Measurements from ENCODE around the gene PELI3.

PELI3 gene

DNA sequence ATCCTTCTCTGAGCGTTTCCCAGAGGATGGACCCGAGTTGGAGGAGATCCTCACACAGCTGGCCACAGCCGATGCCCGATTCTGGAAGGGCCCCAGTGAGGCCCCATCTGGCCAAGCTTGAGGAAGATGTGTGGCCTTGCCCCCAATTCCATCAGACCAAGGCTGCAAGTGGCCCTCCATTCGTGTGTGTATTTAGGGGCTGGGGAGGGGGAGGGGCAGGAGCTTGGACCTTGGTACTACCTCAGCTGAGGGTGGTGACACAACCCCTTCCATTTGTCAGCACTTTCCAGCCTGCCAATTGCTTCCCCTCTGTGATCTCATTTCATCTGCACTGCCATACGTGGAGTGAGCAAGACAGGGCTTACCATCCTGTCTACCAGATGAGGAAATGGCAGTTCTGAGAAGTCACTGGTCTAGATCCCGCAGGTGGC is 42.4 kb downstream of the PELI3 start:
- DNase-seq, result no peak

DNA sequence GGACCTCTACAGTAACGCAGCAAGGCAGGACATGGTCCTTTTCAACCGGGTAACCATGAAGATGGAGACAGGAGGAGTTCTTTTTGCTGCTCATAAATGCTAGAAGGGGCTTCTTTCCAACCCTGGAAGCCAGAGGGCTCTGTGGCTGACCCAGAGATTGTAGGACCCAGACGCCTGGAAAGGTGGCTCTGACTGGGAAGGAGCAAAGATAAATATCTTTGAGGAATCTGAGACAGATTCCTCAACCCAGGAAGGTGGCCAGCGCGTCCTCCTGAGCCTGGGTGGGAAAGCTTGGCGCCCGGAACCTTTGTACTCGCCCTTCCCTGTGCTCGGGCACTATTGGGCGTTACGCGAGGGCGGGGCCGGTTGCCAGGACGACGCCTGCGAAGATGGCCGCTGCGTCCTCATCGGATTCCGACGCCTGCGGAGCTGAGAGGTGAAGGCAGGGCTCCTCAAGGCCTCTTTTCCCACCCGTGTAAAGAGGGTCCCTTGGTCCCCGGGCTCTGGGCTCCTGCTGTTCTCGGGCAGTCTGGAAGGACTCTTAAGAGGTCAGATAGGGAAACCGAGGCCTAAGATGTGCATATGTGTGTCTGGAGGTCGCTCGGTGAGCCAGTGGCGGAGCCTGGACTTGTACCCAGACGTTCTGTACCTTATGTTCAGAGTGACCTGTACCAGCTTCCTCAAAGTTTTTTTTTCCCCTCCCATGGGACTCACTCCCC is 43.7 kb downstream of the PELI3 start, which contains the start of gene BBS1:
BBS1 (plus strand) TSS at position 365 of the 719 bp plus-strand sequence; CDS start at position 390, 25 bp downstream.
- DNase-seq, result peak; percentile 52

DNA sequence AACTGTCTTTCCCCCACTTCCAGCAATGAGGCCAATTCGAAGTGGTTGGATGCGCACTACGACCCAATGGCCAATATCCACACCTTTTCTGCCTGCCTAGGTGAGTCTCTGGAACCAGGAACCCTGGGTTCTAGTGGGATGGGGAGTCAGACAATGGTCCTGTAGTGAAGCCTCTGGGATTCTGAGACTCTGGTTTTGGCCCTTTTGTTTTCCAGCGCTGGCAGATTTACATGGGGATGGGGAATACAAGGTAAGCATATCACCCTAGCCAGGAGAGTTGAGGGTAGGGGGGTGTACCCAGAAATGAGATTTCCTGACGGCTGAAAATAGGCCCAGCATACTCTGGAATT is 44.3 kb downstream of the PELI3 start:
- DNase-seq, result no peak

DNA sequence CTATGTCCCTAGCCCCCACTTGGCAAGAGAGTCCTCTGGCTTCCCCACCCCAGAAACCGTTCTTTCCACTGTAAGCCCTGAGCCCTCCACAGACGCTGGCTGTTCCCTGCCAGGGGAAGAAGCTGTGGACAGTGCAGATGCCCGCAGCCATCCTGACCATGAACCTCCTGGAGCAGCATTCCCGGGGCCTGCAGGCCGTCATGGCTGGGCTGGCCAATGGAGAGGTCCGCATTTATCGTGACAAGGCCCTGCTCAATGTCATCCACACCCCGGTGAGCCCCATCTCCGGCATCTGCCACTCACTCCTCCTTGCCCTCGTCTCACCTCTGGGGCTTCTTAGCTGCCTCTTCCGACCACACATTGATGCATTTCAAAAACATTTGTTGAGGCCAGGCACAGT is 56.9 kb downstream of the PELI3 start:
- DNase-seq, result no peak

DNA sequence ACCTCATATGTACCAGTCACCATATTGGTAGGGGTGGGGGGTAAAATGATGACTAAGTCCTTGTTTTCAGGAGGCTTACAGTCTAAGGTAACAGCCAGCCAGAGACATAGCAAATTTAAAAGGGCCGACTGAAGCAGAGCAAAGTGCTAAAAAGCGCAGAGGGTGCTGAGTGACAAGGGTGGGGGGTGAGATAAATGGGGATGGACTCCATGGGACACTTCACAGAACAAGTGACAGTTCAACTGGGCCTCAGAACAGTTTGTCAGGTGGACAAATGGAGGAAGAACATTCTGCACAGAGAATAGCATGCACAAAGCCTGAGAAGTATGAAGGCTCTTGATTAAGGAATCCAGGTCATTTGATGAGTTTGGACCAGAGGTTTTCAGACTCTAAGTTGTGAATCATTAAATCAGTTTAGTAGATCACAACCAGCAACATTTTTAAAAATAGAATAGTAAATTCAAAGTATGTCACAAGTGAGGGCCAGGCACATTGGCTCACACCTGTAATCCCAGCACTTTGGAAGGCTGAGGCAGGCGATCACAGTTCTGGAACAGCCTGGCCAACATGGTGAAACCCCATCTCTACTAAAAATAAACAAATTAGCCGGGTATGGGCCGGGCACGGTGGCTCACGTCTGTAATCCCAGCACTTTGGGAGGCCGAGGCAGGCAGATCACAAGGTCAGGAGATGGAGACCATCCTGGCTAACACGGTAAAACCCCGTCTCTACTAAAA is 57.8 kb downstream of the PELI3 start:
- no peak for DNase-seq

All from DMS79 (cell line).